SH-SY5Y (cell line): ENCODE measurements around the gene MOCS2.

Experiments used
- GATA2 ChIP-seq: IDR thresholded peaks from 2 replicates; pipeline ENCODE4 v1.6.1; 2011; ENCODE audit warnings: mild to moderate bottlenecking, low read depth, low read length
- GATA3 ChIP-seq: IDR thresholded peaks from 2 replicates; pipeline ENCODE4 v1.6.1; 2011; ENCODE audit warnings: low read depth, mild to moderate bottlenecking, low read length, moderate library complexity

- TF ChIP-seq GATA2 (no peak), GATA3 (no peak)
These were observed 10.6 kb upstream of the MOCS2 start for GRCh38 chr5:53120165-53120564.
